IPS-18a (cell line): Measurements from ENCODE around the gene SLC1A5.
"Not testable (repeated sequence)": the region's sequence is repeated elsewhere in the genome, so short reads cannot be mapped to it uniquely, and the experiment has no call there.

Source experiments
- H3K27ac ChIP-seq: one replicate; pipeline ENCODE4 v1.5.1; 2013; ENCODE audit warnings: low read length
- H3K27me3 ChIP-seq: one replicate; pipeline ENCODE4 v1.6.1; 2013; ENCODE audit warnings: mild to moderate bottlenecking, low read length; ENCODE audit not compliant: control insufficient read depth, insufficient read depth
- H3K36me3 ChIP-seq: one replicate; pipeline ENCODE4 v1.6.1; 2013; ENCODE audit warnings: low read depth, low read length; ENCODE audit not compliant: control insufficient read depth
- H3K4me1 ChIP-seq: one replicate; pipeline ENCODE4 v1.6.1; 2013; ENCODE audit warnings: low read depth, low read length; ENCODE audit not compliant: control insufficient read depth
- H3K4me3 ChIP-seq: one replicate; pipeline ENCODE4 v1.5.1; 2013; ENCODE audit warnings: low read length
- H3K9ac ChIP-seq: one replicate; pipeline ENCODE4 v1.6.1; 2013; ENCODE audit warnings: mild to moderate bottlenecking, low read length, moderate library complexity
- H3K9me3 ChIP-seq: one replicate; pipeline ENCODE4 v1.6.1; 2013; ENCODE audit warnings: low read depth, low read length; ENCODE audit not compliant: control insufficient read depth

SLC1A5 gene

DNA sequence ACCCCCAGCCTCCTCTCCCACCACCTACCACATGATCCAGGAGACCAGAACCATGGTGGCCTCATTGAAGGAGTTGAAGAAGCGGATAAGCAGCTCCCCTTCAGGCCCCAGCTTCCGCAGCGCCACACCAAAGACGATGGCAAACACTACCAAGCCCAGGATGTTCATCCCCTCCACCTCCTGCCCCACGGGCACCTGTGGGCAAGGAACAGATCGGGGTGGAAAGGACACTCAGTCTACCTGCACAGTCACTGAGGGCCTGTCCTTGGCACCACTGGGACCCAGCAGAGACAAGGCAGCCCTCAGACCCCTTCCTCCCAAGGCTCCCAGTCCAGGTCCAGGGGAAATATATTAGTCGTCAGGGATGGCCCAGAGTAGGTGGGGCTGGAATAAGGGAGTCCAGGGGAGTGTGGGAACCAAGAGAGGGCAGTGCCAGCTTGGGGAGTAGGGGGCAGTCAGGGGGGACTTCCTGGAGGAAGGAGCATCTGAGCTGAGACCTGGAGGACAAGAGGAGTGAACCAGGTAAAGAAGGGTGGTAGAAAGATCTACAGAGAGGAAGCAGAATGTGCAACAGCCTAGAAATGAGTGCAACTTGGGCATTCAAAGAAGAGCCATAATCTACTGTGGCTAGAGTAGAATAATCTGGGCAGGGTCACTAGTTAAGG is 5.9 kb downstream of the SLC1A5 start:
- H3K4me1 ChIP-seq = peaks cover 12% of the 10 kb centered on the region
- H3K9ac ChIP-seq = no peak overlapping the region
- H3K36me3 ChIP-seq = peaks cover 57% of the 10 kb centered on the region
- no peaks in the 10 kb centered on the region for H3K27me3 ChIP-seq
- no peak overlapping the region for H3K4me3 ChIP-seq
- H3K9me3 ChIP-seq = no peaks in the 10 kb centered on the region
- no peak overlapping the region for H3K27ac ChIP-seq

- H3K4me1 ChIP-seq, H3K27me3 ChIP-seq: not testable (repeated sequence)
- peaks cover 78% of the 10 kb centered on the region for H3K36me3 ChIP-seq
Observed at GRCh38 chr19:46777956-46778645, 10.3 kb downstream of the SLC1A5 start.

DNA sequence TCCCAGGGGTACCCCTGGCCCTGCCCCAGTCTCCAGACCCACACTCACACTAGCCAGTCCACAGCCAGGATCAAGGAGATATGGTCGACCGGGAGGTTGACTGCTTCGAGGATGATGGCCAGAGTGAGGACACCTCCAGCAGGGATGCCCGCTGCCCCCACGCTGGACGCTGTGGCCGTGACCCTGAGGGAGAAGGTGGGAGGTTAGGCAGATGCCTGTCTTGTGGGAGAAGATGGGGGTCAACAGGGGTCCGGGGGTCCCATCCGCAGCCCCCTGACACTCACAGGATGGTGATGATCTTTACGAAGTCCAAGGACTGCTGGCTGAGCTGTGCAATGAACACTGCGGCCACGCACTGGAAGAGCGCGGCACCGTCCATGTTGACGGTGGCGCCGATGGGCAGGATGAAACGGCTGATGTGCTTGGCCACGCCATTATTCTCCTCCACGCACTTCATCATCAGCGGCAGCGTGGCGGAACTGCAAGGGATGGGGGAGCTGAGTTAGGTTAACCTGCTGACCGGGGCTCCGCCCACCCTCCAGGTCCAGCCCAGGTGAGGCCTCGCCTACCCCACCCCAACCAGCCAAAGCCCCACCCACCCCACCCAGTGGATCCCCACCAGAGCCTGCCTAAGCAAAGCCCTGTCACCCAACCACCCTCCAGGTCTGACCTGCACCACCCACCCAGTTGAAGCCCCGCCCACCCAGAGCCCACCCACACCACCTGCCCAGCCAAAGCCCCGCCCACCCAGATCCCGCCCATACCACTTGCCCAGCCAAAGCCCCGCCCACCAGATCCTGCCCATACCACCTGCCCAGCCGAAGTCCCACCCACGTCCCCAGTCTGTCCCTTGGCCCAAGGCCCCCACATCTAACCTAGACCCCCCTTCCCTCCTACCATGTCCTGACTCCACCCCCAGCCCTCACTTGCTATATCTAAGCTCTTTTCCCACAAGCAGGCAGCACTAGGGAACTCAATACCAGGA is 11.2 kb downstream of the SLC1A5 start:
- no peaks in the 10 kb centered on the region for H3K4me1 ChIP-seq
- no peak overlapping the region for H3K27ac ChIP-seq
- H3K9me3 ChIP-seq = no peaks in the 10 kb centered on the region
- no peaks in the 10 kb centered on the region for H3K27me3 ChIP-seq
- no peak overlapping the region for H3K9ac ChIP-seq
- H3K36me3 ChIP-seq = peaks cover 69% of the 10 kb centered on the region
- H3K4me3 ChIP-seq = no peak overlapping the region

More at GRCh38 chr19:46777956-46778645, 10.3 kb downstream of the SLC1A5 start:
- not testable (repeated sequence) for H3K4me3 ChIP-seq, H3K27ac ChIP-seq, H3K9ac ChIP-seq, H3K9me3 ChIP-seq

DNA sequence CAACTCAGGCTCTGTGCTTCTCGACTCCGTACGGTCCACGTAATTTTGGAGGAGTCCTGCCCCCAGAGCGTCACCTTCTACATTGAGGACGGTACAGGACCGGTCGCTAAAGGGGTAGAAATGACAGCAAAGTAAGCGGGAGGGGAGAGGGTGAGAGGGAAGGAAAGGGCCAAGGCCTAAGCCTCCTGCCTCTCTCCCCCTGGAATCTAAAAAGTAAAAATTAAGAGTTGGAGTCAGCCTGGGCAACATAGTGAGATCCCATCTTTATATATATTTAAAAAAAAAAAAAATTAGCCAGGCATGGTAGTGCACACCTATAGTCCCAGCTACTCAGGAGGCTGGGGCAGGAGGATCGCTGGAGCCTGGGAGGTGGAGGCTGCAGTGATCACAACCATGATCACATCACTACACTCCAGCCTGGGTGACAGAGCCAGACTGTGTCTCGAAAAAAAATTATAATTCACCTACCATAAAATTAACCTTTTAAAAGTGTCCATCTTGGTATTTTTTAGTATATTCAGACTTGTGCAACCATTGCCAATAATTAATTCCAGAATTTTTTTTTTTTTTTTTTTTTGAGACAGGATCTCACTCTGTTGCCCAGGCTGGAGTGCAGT is 12.6 kb downstream of the SLC1A5 start:
- Histone ChIP-seq H3K27ac (no peak overlapping the region), H3K36me3 (peaks cover 59% of the 10 kb centered on the region), H3K4me1 (no peaks in the 10 kb centered on the region), H3K9me3 (no peaks in the 10 kb centered on the region), H3K9ac (no peak overlapping the region), H3K4me3 (no peak overlapping the region), H3K27me3 (no peaks in the 10 kb centered on the region)

GRCh38 chr19:46773018-46773399 is 15.4 kb downstream of the SLC1A5 start:
- Histone ChIP-seq H3K36me3 (peaks cover 40% of the 10 kb centered on the region), H3K9me3 (no peaks in the 10 kb centered on the region), H3K9ac (no peak overlapping the region), H3K4me1 (no peaks in the 10 kb centered on the region), H3K27me3 (no peaks in the 10 kb centered on the region), H3K4me3 (no peak overlapping the region), H3K27ac (no peak overlapping the region)

DNA sequence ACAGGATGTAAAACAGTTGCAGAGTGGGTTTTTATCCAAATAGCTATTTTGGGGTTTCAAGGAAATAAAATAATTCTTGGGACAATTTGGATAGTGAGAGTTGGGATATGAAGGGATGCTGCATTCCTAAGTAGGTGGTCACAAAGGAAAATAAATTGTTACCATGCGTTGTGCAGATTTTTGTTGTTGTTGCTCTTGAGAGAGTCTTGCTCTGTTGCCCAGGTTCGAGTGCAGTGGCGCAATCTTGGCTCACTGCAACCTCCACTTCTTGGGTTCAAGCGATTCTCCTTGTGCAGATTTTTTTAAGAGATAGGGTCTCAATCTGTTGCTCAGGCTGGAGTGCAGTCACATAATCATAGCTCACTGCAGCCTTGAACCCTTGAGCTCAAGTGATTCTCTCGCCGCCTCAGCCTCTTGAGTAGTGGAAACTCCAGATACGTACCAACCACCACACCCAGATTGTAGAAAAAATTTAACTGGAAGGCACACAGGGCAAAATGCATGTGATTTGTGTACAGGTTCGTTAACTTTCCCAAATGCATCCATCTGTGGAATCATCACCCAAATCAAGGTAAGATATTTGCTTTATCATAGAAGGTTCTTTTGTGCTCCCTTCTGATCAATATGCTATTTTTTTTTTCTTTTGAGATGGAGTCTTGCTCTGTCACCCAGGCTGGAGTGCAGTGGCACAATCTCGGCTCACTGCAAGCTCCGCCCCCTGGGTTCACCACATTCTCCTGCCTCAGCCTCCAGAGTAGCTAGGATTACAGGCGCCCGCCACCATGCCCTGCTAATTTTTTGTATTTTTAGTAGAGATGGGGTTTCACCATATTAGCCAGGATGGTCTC is 16.0 kb downstream of the SLC1A5 start:
- no peaks in the 10 kb centered on the region for H3K4me1 ChIP-seq
- H3K9ac ChIP-seq = no peak overlapping the region
- H3K27me3 ChIP-seq = no peaks in the 10 kb centered on the region
- H3K4me3 ChIP-seq = no peak overlapping the region
- H3K27ac ChIP-seq = no peak overlapping the region
- H3K9me3 ChIP-seq = no peaks in the 10 kb centered on the region
- H3K36me3 ChIP-seq = peaks cover 36% of the 10 kb centered on the region

- H3K4me1 ChIP-seq = not testable (repeated sequence)
Observed at GRCh38 chr19:46768746-46769145, 19.6 kb downstream of the SLC1A5 start.

GRCh38 chr19:46766569-46767317 is 21.7 kb downstream of the SLC1A5 start:
- H3K36me3 ChIP-seq = no peaks in the 10 kb centered on the region
- H3K4me1 ChIP-seq = no peaks in the 10 kb centered on the region
- no peaks in the 10 kb centered on the region for H3K9me3 ChIP-seq
- H3K27me3 ChIP-seq = no peaks in the 10 kb centered on the region
- H3K27ac ChIP-seq = no peak overlapping the region
- no peak overlapping the region for H3K9ac ChIP-seq
- no peak overlapping the region for H3K4me3 ChIP-seq

More at GRCh38 chr19:46768746-46769145, 19.6 kb downstream of the SLC1A5 start:
- H3K4me3 ChIP-seq, H3K36me3 ChIP-seq, H3K9ac ChIP-seq, H3K27ac ChIP-seq, H3K27me3 ChIP-seq, H3K9me3 ChIP-seq: not testable (repeated sequence)

GRCh38 chr19:46764817-46765291 is 23.5 kb downstream of the SLC1A5 start:
- H3K4me1 ChIP-seq = no peaks in the 10 kb centered on the region
- no peak overlapping the region for H3K27ac ChIP-seq
- no peaks in the 10 kb centered on the region for H3K27me3 ChIP-seq
- no peak overlapping the region for H3K9ac ChIP-seq
- no peaks in the 10 kb centered on the region for H3K9me3 ChIP-seq
- no peaks in the 10 kb centered on the region for H3K36me3 ChIP-seq
- H3K4me3 ChIP-seq = no peak overlapping the region

DNA sequence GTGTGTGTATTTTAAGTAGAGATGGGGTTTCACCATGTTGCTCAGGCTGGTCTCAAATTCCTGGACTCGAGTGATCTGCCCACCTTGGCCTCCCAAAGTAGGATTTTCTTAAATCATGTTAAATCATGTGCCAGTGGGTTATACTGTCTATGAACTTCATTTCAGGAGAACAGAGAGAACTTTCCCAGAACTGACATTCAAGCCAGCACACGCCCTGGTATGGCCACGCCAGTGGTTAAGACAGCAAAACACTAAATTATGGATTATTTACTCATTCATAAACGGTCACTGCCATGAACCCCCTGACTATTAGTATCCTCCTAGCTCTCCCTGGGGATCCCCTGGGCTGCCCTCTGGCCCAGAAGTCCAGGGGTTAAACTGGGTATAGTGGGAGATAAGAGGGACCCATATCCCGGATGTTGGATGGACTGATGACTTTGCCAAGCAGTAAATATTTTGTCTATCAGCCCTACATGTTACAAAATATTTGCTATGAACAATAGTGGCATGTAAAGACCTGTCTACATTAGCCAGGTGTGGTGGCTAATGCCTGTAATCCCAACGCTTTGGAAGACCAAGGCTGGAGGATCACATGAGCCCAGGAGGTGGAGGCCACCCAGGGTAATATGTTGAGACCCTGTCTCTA is 26.0 kb downstream of the SLC1A5 start:
- no peaks in the 10 kb centered on the region for H3K4me1 ChIP-seq
- no peak overlapping the region for H3K9ac ChIP-seq
- no peaks in the 10 kb centered on the region for H3K9me3 ChIP-seq
- H3K27me3 ChIP-seq = no peaks in the 10 kb centered on the region
- peaks cover 4% of the 10 kb centered on the region for H3K36me3 ChIP-seq
- H3K4me3 ChIP-seq = no peak overlapping the region
- H3K27ac ChIP-seq = no peak overlapping the region
